HCT116 (cell line): ENCODE measurements around the gene PREPL. TPM values are rescaled to one million over a fixed set of nuclear protein-coding genes. Genes with fewer than 3 reads are reported as not detected.

Experiments used
- ATAC-seq: fragments of 200-7000 bp; cut with Tn5 transposase; 2 replicates; pipeline ENCODE4 v1.9.1; 2020; ENCODE audit warnings: mild to moderate bottlenecking, moderate library complexity
- BruUV-seq: library from RNA; stranded (reverse); fragments of 400-500 nt; replicated peaks from 2 replicates; lab custom pipeline; 2021; lab: Mats Ljungman, UMichigan
- CTCF ChIA-PET: fragments of 300-600 bp; sonication (Branson Sonifier 250); formaldehyde crosslinking; loops from one replicate; lab custom pipeline; 2021; ENCODE audit warnings: antibody characterized with exemption; lab: Charles Lee
- POLR2A ChIA-PET: fragments of 300-600, 350-600 bp; sonication (Branson Sonifier 250); formaldehyde crosslinking; loops from one replicate; lab custom pipeline; 2021; ENCODE audit warnings: antibody characterized with exemption; lab: Charles Lee
- RAD21 ChIA-PET, 2 experiments: fragments of 300-600 bp; sonication (Branson Sonifier 250); formaldehyde crosslinking; loops; one replicate each; lab custom pipeline; 2023; ENCODE audit warnings: low total read pairs in 2 of 2; ENCODE audit not compliant: uncharacterized antibody in 2 of 2, unreplicated experiment in 2 of 2, low non-redundant PET in 1 of 2; lab: Charles Lee
- DNase-seq: peaks from one replicate; pipeline ENCODE4 v3.0.0-alpha.2; 2010; ENCODE audit warnings: low read depth, low spot score
- H2AFZ ChIP-seq: fragments of 200-600 bp; shearing (Covaris generic), sonication (generic); 2 replicates; pipeline ENCODE4 v1.6.1; 2017; ENCODE audit warnings: low read depth, mixed run types, mixed read lengths, antibody characterized with exemption, low read length; ENCODE audit not compliant: poor library complexity, severe bottlenecking
- H3K27ac ChIP-seq: 2 replicates; pipeline ENCODE4 v1.5.1; 2012; ENCODE audit warnings: low read depth, low read length
- H3K27me3 ChIP-seq: fragments of 200-600 bp; sonication (generic); 2 replicates; pipeline ENCODE4 v1.6.1; 2016; ENCODE audit warnings: mixed run types, low read length, mixed read lengths; ENCODE audit not compliant: insufficient read depth
- H3K36me3 ChIP-seq, 2 experiments: fragments of 200-500 bp in 1 of 2; fragments of 200-600 bp in 1 of 2; sonication (Bioruptor generic) in 1 of 2; sonication (generic) in 1 of 2; 2 replicates each; pipeline versions ENCODE4 v1.5.1 to v1.6.1; 2014 to 2016; ENCODE audit warnings: low read length in 2 of 2, inconsistent platforms in 1 of 2, mixed read lengths in 1 of 2, mixed run types in 1 of 2; ENCODE audit not compliant: insufficient read depth in 2 of 2, control insufficient read depth in 1 of 2
- H3K4me1 ChIP-seq, 2 experiments: fragments of 200-600 bp in 1 of 2; sonication (generic) in 1 of 2; 2 replicates each; pipeline versions ENCODE4 v1.5.1 to v1.6.1; 2012 to 2017; ENCODE audit warnings: low read length in 2 of 2, inconsistent platforms in 1 of 2, mild to moderate bottlenecking in 1 of 2, mixed read lengths in 1 of 2, mixed run types in 1 of 2, moderate library complexity in 1 of 2; ENCODE audit not compliant: insufficient read depth in 2 of 2, control insufficient read depth in 1 of 2
- H3K4me2 ChIP-seq: fragments of 200-600 bp; sonication (generic); 2 replicates; pipeline ENCODE4 v1.6.1; 2017; ENCODE audit warnings: mixed run types, low read length, mixed read lengths
- H3K4me3 ChIP-seq, 2 experiments: fragments of 200-600 bp in 1 of 2; sonication (generic) in 1 of 2; replicated peaks in 1 of 2; 2 replicates each; pipeline ENCODE4 v1.5.1; 2011 to 2016; ENCODE audit warnings: low read length in 2 of 2, control low read depth in 1 of 2, low read depth in 1 of 2, mild to moderate bottlenecking in 1 of 2, mixed read lengths in 1 of 2, mixed run types in 1 of 2
- H3K79me2 ChIP-seq: fragments of 200-600 bp; sonication (generic); 2 replicates; pipeline ENCODE4 v1.6.1; 2017; ENCODE audit warnings: mild to moderate bottlenecking, mixed run types, low read length, moderate library complexity, mixed read lengths; ENCODE audit not compliant: insufficient read depth
- H3K9ac ChIP-seq: fragments of 200-600 bp; sonication (generic); 2 replicates; pipeline ENCODE4 v1.6.1; 2016; ENCODE audit warnings: low read length, mixed read lengths
- H3K9me2 ChIP-seq: fragments of 200-600 bp; sonication (generic), shearing (Covaris generic); 2 replicates; pipeline ENCODE4 v1.6.1; 2017; ENCODE audit warnings: mixed run types, mild to moderate bottlenecking, moderate library complexity; ENCODE audit not compliant: insufficient read depth
- H3K9me3 ChIP-seq, 2 experiments: fragments of 200-500 bp in 1 of 2; fragments of 200-600 bp in 1 of 2; sonication (Bioruptor generic) in 1 of 2; sonication (generic) in 1 of 2; 2 replicates each; pipeline ENCODE4 v1.6.1; 2014 to 2017; ENCODE audit warnings: low read length in 2 of 2, mixed read lengths in 2 of 2, inconsistent platforms in 1 of 2, low read depth in 1 of 2, mild to moderate bottlenecking in 1 of 2, mixed run types in 1 of 2, moderate library complexity in 1 of 2; ENCODE audit not compliant: control insufficient read depth in 1 of 2, insufficient read depth in 1 of 2
- H4K20me1 ChIP-seq: fragments of 200-600 bp; sonication (generic), shearing (Covaris generic); 2 replicates; pipeline ENCODE4 v1.6.1; 2017; ENCODE audit warnings: mixed run types, mild to moderate bottlenecking, moderate library complexity; ENCODE audit not compliant: insufficient read depth
- CEBPB ChIP-seq: IDR thresholded peaks from 2 replicates; pipeline ENCODE4 v1.6.1; 2012; ENCODE audit warnings: low read depth
- CTCF ChIP-seq, 3 experiments: fragments of 200-600 bp in 1 of 3; sonication (generic) in 1 of 3; IDR thresholded peaks in 2 of 3; conservative IDR thresholded peaks in 1 of 3; 2 replicates each; pipeline ENCODE4 v1.5.1; 2012 to 2017; ENCODE audit warnings: low read depth in 2 of 3, low read length in 2 of 3, antibody characterized with exemption in 1 of 3, borderline replicate concordance in 1 of 3, control low read depth in 1 of 3, mild to moderate bottlenecking in 1 of 3, mixed read lengths in 1 of 3, mixed run types in 1 of 3, moderate library complexity in 1 of 3; ENCODE audit not compliant: insufficient read depth in 1 of 3
- EGR1 ChIP-seq: IDR thresholded peaks from 2 replicates; pipeline ENCODE4 v1.6.1; 2012; ENCODE audit warnings: low read depth
- EZH2 ChIP-seq: fragments of 200-600 bp; sonication (generic); IDR thresholded peaks from 2 replicates; pipeline ENCODE4 v1.6.1; 2017; ENCODE audit warnings: antibody characterized with exemption, mixed run types
- EZH2phosphoT487 ChIP-seq: fragments of 200-600 bp; IDR thresholded peaks from 2 replicates; pipeline ENCODE4 v1.6.1; 2018; ENCODE audit warnings: antibody characterized with exemption, borderline replicate concordance
- RAD21 ChIP-seq: IDR thresholded peaks from 2 replicates; pipeline ENCODE4 v1.6.1; 2012; ENCODE audit warnings: low read depth, mild to moderate bottlenecking
- REST ChIP-seq: IDR thresholded peaks from 2 replicates; pipeline ENCODE4 v1.6.1; 2012; ENCODE audit warnings: low read depth
- SIN3A ChIP-seq: IDR thresholded peaks from 2 replicates; pipeline ENCODE4 v1.6.1; 2012; ENCODE audit warnings: low read depth
- SP1 ChIP-seq: IDR thresholded peaks from 2 replicates; pipeline ENCODE4 v1.6.1; 2012; ENCODE audit warnings: low read depth
- SRF ChIP-seq: IDR thresholded peaks from 2 replicates; pipeline ENCODE4 v1.6.1; 2012; ENCODE audit warnings: low read depth
- TCF7L2 ChIP-seq: IDR thresholded peaks from 2 replicates; pipeline ENCODE4 v1.7.0; 2011; ENCODE audit warnings: borderline replicate concordance, inconsistent platforms; ENCODE audit not compliant: insufficient read depth, insufficient read length; ENCODE audit errors: extremely low read depth
- ZBTB33 ChIP-seq: IDR thresholded peaks from 2 replicates; pipeline ENCODE4 v1.6.1; 2011; ENCODE audit warnings: mild to moderate bottlenecking, low read length, moderate library complexity; ENCODE audit not compliant: insufficient replicate concordance; ENCODE audit errors: extremely low read depth
- ZFX ChIP-seq: fragments of 450-650 bp; IDR thresholded peaks from 2 replicates; pipeline ENCODE4 v1.6.1; 2017
- intact Hi-C: fragments of 100-400 bp; cut with micrococcal nuclease; formaldehyde crosslinking; loops from 2 replicates; pipeline ENCODE4 v1.10.0; 2022
- total RNA-seq: library from RNA; stranded (reverse); gene quantifications from one replicate; pipeline ENCODE4 v1.2.1, GENCODE V29; 2021; ENCODE audit not compliant: unreplicated experiment

Gene PREPL
- total RNA-seq, 1 experiment from 2014 or later = 31.1 TPM

- POLR2A ChIA-PET = no interaction called here
- Histone ChIP-seq H3K9ac (no peak overlapping the region), H3K27me3 (no peaks in the 10 kb centered on the region), H3K36me3 (no peaks in the 10 kb centered on the region), H4K20me1 (no peaks in the 10 kb centered on the region), H2AFZ (no peak overlapping the region), H3K9me2 (no peaks in the 10 kb centered on the region), H3K27ac (no peak overlapping the region), H3K4me1 (no peaks in the 10 kb centered on the region), H3K9me3 (no peaks in the 10 kb centered on the region), H3K4me3 (no peak overlapping the region), H3K79me2 (no peaks in the 10 kb centered on the region), H3K4me2 (no peak overlapping the region)
- BruUV-seq = no TSS peak
- TF ChIP-seq SIN3A = no peak
- TF ChIP-seq EGR1 = no peak
- no peak for TF ChIP-seq SP1
- TF ChIP-seq ZBTB33 = no peak
- TF ChIP-seq RAD21 = no peak
- intact Hi-C loops = no loop called here
- DNase-seq (no peak), ATAC-seq (no peak)
- RAD21 ChIA-PET = no interaction called here
- CTCF ChIA-PET = no interaction called here
Measured at GRCh38 chr2:44283116-44283666, 78.1 kb downstream of the PREPL start.

- intact Hi-C loops = no loop called here
- ChIA-PET CTCF (no interaction called here), RAD21 (no interaction called here), POLR2A (no interaction called here)
- H3K9ac ChIP-seq = no peak overlapping the region
- H3K9me2 ChIP-seq = no peaks in the 10 kb centered on the region
- ATAC-seq (no peak), DNase-seq (no peak)
- H3K9me3 ChIP-seq = no peaks in the 10 kb centered on the region
- no peaks in the 10 kb centered on the region for H3K4me1 ChIP-seq
- H3K4me2 ChIP-seq = no peak overlapping the region
- no peaks in the 10 kb centered on the region for H3K36me3 ChIP-seq
- H3K4me3 ChIP-seq = no peak overlapping the region
- BruUV-seq = no TSS peak
- H2AFZ ChIP-seq = no peak overlapping the region
- H3K27ac ChIP-seq = no peak overlapping the region
- H3K79me2 ChIP-seq = no peaks in the 10 kb centered on the region
- H3K27me3 ChIP-seq = no peaks in the 10 kb centered on the region
- no peaks in the 10 kb centered on the region for H4K20me1 ChIP-seq
- TF ChIP-seq EZH2phosphoT487 = no peak
- TF ChIP-seq EZH2 = no peak
- TF ChIP-seq SIN3A = no peak
- no peak for TF ChIP-seq ZFX
- no peak for TF ChIP-seq CTCF (IDR thresholded peaks at IDR 0.05 in 2 of 3, conservative IDR thresholded peaks at IDR 0.05 in 1 of 3; ENCODE audit: borderline replicate concordance in 1 of 3, insufficient read depth in 1 of 3, low read depth in 2 of 3, low read length in 2 of 3)
- TF ChIP-seq SP1 = no peak
- no peak for TF ChIP-seq TCF7L2
- TF ChIP-seq SRF = no peak
- no peak for TF ChIP-seq REST
- no peak for TF ChIP-seq CEBPB
- no peak for TF ChIP-seq EGR1
Measured at GRCh38 chr2:44280869-44281268, 80.4 kb downstream of the PREPL start.
